Dermis microvascular lymphatic vessel endothelial cell (primary cell): ENCODE measurements around the gene ALAS1. TPM values are rescaled to one million over a fixed set of nuclear protein-coding genes. Genes with fewer than 3 reads are reported as not detected.
A peak's percentile ranks its signal among the peaks of the same experiment; 100 is the strongest.
"Not testable (repeated sequence)": the region's sequence is repeated elsewhere in the genome, so short reads cannot be mapped to it uniquely, and the experiment has no call there.

Experiments used
- DNase-seq, 2 donors: peaks; one replicate each; pipeline versions ENCODE4 v3.0.0 to v3.0.0-alpha.2; 2010; ENCODE audit warnings: low read depth in 2 of 2
- total RNA-seq: library from RNA; depleted of rRNA; stranded (reverse); fragments of >200 nt; gene quantifications from 2 replicates; pipeline ENCODE4 v1.2.1, GENCODE V29; 2014

Gene ALAS1
- 43.9 and 46.0 TPM in 2 replicates for total RNA-seq

- DNase-seq, result peak; percentile 72 to 87
Observed at GRCh38 chr3:52197842-52198625, at the start of gene ALAS1. Gene ALAS1 (plus strand): TSS chr3:52198160. CDS start chr3:52199242, 1,082 bp downstream.

GRCh38 chr3:52149021-52149420 lies 48.9 kb upstream of the ALAS1 start:
- no peak for DNase-seq

- no peak for DNase-seq
Observed at GRCh38 chr3:52149726-52150125, 48.2 kb upstream of the ALAS1 start.

- DNase-seq, result no peak
Observed at GRCh38 chr3:52150357-52150756, 47.6 kb upstream of the ALAS1 start.

DNA sequence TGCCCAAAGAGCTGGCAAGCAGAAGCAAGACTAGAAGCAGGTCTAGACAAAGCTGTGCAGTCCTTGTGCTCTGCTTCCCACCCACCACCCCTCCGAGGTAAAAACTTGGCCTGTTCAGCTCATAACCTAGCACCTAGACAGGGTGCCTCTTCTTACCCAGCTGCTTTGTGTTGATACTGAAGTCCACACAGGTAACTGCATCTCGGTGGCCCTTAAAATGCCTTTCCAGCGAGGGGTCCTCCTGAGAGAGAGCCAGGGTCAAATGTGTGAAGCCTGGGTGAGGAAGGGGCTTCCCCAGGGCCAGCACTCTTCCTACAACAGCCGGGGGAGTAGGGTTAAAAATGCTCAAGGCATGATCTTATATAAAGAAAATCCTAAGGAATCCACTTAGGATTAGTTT lies 47.1 kb upstream of the ALAS1 start:
- DNase-seq, result no peak

DNA sequence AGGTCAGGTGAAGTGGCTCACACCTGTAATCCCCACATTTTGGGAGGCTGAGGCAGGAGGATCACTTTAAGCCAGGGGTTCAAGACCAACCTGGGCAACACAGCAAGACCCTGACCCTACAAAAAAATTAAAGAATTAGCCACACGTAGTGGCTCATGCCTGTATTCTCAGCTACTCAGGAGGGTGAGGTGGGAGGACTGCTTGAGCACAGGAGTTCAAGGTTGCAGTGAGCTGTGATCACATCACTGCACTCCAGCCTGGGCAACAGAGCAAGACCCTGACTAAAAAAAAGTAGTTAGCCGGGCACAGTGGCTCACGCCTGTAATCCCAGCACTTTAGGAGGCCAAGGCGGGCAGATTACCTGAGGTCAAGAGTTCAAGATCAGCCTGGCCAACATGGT lies 46.0 kb upstream of the ALAS1 start:
- not testable (repeated sequence) for DNase-seq

DNA sequence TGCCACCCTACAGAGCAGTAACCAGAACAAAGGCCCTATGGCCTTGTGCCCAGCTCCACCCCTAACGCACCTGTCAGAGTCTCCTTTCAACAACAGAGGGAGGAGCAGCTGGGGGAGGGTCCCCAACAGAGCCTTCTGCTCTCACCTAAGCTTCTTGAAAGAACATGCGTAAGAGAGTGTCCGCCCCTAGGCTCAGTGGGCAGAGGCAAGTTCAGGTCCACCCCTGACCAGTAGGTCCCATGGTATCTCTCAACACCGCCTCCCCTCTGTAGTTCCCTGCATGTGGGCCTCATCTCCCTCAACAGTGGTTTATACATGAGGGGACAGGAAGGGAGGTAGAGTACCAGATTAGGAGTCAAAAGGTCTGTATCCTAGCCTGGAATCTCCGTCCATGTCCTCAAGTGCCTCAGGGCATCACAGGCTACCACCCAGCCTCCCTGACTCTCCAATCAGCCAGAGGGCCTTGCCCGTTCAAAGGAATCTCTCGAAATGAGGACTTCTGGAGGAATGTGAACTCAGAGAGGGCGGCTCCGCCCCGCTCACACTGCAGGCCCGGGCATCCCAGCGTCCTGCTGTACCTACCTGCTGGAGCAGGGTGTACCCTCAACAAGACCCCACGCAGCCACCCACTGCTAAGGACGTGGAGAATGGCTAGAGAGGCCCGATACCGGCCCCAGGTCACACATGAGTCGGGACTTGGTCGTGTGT lies 44.4 kb upstream of the ALAS1 start:
- no peak for DNase-seq

DNA sequence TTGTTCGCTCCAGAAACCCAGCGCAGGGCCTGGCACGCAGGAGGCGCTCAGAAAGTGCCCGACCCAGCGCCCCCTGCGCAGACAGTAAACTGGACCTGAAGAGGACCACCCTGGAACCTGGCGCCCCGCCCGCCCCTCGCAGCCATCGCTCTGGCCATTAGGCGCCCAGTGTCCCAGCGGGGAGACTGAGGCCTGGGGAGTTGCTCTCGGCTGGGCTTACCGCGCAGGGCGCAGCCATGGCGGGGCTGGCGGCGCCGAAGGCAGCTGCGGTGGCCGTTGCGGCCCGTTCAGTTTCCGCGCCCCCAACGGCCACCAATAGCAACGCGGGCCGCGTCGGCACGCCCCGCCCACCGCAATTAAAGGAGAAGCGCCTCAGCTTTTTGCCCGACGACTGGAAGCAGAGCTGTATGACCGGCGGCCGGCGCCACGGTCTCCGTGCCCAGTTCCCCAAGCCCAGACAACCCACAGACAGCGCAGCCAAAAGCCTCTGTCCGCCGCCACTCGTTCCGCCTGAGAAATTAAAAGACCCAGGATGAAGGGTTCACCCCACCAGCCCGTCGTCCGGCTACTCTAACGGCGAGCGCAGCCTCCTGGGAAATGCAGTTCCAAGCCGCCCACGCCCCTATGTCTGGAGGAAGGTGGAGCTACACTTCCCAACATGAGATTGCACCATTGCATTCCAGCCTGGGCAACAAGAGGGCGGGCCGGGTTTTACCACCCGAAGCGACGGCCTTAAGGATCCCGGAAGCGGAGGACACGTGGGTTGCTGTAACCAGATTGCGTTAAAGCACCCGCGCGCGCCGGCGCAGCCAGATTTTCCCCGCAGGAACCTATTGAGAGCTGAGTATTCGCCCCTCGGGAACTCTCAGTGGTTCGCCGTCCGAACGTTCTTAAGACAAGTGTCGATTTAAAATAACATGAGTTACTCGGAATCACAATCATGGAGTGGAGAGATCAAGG lies 43.5 kb upstream of the ALAS1 start, which contains the start of gene POC1A:
Gene POC1A (minus strand): TSS at position 289 of the 960 bp plus-strand sequence. CDS start 51 bp downstream, at position 238.
- DNase-seq, result peak; percentile 87 to 98

DNA sequence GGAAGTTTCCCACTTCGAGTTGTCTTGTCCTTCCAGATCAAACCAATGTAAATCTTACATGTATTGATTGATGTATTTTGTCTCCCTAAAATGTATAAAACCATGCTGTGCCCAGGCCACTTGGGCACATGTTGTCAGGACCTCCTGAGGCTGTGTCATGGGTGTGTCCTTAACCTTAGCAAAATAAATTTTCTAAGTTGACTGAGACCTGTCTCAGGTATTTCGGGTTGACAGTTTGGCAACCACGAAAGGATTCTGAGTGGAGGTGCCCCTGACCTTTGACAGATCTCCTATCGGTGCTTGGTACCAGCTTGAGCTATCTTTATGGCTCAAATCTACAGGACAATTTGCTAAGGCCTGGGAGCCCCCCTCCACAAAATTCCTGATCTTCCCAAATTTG lies 42.0 kb upstream of the ALAS1 start:
- DNase-seq, result no peak

DNA sequence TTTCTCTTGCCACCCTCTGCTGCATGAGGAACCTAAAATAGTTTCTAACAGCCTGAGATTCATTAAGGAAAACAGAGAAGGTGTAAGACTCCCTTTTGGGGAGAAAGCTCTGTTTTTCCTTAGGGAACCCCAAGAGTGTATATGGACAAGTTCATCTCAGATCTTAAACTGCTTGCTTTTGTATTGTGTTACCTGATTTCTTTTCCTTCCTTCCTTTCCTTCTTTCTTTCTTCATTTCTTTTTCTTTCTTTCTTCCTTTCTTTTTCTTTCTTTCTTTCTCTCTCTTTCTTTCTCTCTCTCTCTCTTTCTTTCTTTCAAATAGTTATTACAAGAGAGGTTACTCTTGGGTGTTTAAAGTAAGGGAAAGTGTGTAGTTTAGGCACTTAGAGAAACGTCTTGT lies 38.5 kb upstream of the ALAS1 start:
- DNase-seq, result no peak

- no peak for DNase-seq
Observed at GRCh38 chr3:52162250-52162872, 35.6 kb upstream of the ALAS1 start.

- DNase-seq, result no peak
Observed at GRCh38 chr3:52167240-52167639, 30.7 kb upstream of the ALAS1 start.

- not testable (repeated sequence) for DNase-seq
Observed at GRCh38 chr3:52170217-52170616, 27.7 kb upstream of the ALAS1 start.

DNA sequence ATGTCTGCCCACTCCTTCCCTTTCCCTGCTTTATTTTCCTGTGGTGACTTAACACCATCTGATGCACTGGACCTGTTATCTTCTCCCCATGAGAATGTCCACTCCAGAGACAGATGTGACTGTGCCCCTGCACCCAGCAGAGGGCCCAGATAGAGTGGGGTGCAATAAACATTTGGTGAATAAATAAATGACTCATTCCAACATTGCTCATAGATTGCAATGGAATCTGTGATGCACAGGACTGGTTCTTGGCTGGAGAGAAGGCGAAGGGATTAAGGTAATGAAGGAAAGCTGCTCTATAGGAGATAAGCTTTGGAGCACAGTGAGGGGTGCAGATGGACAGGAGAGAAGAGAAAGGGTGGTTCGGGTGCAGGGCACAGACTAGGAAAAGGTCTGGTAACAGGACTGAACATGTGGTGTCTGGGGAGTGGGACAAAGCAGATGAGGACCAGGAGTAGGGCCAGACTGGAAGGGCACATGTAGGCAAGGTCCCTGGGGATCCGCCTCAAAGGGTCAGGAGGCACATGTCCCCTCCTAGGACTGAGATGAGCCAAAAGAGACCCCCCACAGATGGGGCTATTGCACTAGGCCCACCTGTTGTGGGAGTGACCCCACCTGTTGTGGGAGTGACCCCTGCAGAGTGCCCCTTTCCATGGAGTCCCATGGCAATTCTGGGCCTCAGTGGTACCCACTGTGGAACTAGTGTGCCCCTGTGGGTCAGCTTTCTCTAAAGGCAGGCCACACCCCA lies 26.3 kb upstream of the ALAS1 start:
- no peak for DNase-seq

DNA sequence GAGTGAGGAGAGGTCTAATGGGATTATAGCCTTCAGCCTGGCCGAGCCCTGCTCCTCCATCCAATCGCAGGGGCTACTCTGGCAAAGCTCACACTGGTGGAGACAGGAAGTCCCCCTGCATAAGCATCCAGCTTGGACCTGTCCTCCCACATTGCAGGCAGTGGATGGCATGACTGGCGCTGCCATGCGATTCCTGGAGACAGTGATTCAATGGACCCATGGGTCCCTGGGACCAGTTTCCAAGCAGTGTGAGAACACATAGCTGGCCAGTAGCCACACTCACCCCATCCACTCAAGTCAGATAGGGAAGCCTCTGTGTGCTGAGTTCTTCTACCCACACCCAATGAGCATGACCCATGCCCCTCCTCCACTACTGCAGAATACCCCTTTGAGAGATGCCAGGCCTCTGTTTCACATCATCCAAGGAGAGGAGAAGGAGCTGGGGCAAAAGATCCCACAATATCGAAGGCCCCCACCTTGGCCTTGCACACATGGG lies 25.6 kb upstream of the ALAS1 start:
- DNase-seq, result no peak

GRCh38 chr3:52173101-52173500 lies 24.9 kb upstream of the ALAS1 start:
- no peak for DNase-seq

- DNase-seq, result no peak
Observed at GRCh38 chr3:52174896-52175295, 23.1 kb upstream of the ALAS1 start.

DNA sequence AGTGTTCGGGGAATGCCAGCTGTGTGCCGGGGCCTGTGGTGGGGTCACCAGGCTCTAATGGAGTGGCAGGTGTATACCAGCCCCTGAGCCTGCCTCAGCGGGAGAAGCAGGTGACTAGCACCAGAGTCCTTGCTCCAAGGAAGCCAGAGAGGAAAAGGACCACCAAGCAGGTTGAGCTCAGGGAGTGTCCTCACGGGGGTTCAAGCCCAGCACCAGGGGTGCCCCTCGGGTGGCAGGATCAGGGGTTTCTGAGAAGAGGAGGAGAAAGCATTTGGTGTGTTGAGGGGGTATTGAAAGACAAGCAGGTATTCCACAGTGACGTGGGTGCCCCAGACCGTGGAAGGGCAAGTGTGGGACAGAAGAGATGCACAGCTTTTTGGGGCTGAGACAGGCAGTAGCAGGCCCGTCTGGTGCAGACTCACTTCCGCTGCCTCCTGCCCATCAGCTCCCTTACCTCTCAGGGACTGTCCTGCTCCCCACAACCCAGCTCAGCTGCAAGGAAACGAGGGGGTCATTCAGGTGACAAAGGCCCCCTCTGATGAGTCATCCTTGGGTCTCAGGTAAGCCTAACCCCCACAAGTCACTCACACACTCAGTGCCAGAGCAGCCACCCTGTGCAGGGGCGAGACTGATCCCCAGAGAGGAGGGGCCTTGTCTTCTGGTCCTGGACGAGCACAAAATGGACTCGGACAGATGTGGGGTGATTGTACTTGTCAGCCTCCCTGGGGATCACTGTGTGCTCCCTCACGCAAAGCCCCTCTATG lies 22.4 kb upstream of the ALAS1 start:
- DNase-seq, result no peak

GRCh38 chr3:52176180-52176752 lies 21.7 kb upstream of the ALAS1 start:
- DNase-seq, result no peak
